NCI-H187 treated with DMSO at 0.1 percent for 48 hours (cell line): ENCODE results near the gene TTBK2.
"Not testable (repeated sequence)": the region's sequence is repeated elsewhere in the genome, so short reads cannot be mapped to it uniquely, and the experiment has no call there.

Source experiments
- DNase-seq: peaks from one replicate; lab custom pipeline; 2025; lab: John Stamatoyannopoulos, UW

The TTBK2 gene

DNA sequence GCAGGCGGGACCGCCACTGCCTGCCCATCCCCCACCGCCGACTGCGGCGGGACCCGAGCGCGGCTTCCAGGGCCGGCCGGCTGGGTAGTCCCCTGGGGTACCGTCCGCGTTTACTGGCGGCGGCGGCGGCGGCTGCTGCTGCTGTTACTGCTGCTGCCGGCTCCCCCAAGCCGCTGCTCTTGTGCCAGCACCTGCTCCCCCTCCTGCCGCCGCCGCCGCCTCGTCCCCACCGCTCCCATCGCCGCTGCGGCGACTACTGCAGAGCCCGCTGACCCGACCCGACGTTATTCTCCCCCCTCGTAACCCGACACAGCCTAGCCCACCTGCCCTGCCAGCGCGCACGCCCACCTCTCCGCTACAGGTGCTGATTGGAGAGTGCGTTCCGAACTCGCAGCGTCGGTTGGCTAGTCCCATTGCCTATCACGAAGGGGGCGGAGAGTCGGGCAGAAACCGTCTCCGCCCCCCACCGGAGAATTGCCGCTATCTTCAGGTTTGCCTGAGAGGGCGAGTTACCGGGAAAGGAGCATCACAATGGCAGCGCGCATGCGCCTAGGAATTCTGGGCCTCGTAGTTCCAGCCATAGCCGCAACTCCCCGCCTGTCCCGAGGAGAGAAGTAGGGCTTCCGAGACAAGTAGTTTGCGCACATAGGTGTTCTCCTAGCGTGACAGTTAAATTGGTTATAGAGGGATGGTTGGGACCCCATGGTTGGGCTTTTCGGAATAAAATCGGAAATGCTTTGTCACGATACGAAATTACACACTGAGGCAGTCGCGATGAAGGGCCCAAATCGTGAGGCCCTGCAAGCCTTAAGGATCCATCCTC is at the start of gene TTBK2:
Gene TTBK2, minus strand, starts transcription at position 260 of the 823 bp plus-strand sequence. CDS start 42,161 bp downstream, outside the sequence.
- peak; percentile 86 for DNase-seq

DNA sequence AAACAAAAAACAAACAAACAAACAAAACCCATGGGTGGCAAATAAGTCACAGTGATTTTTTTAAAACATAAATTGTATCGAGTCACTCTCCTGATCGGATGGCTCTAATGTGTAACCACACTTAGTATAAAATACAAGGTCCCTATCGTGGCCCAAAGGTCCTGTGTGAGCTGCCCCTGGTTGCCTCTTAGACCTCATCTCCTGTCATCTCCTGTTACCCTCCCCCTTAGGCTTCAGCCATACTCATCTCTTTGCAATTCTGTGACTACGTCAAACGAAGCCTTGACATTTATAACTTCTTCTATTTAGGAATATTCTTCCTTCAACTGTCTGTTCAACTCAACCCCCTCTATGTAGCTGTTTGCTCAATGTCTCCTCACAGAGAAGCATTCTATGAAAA is 43.9 kb upstream of the TTBK2 start:
- DNase-seq, result no peak

DNA sequence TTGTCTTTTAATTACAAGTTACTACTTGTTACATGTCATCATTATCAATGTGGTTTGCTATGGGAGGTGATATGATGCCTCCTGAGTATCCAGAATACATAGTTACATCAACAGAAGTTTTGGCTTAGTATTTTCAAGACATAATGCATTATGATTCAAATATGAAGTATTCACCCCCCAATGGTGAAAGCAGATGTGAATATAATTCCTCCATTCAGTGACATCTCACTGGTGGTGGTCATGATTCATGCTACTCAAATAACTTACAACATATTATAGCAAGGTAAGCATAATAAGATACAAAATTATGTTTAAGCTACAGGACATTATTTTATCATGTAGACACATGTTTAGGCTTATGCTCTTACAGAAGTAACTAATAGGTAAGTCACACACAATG is 34.9 kb upstream of the TTBK2 start:
- no peak for DNase-seq

DNA sequence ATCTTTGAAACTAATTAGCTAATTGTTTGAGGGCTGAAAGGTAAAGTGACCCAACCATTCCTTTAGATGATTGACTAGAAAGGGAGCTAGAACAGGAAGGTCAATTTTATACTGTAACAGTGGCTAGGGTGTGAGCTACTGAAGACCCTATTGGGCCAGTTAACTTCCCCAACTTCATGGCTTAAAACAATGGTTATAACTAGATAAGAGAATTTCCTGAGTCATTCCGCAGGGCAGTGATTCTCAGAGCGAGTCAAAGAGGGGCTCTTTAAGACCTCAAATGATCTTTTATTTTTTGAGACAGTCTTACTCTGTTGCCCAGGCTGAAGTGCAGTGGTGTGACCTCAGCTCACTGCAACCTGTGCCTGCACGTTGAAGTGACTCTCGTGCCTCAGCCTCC is 33.7 kb upstream of the TTBK2 start:
- DNase-seq, result no peak

DNA sequence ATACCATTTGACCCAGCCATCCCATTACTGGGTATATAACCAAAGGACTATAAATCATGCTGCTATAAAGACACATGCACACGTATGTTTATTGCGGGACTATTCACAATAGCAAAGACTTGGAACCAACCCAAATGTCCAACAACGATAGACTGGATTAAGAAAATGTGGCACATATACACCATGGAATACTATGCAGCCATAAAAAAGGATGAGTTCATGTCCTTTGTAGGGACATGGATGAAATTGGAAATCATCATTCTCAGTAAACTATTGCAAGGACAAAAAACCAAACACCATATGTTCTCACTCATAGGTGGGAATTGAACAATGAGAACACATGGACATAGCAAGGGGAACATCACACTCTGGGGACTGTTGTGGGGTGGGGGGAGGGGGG is 28.3 kb upstream of the TTBK2 start:
- DNase-seq, result not testable (repeated sequence)

DNA sequence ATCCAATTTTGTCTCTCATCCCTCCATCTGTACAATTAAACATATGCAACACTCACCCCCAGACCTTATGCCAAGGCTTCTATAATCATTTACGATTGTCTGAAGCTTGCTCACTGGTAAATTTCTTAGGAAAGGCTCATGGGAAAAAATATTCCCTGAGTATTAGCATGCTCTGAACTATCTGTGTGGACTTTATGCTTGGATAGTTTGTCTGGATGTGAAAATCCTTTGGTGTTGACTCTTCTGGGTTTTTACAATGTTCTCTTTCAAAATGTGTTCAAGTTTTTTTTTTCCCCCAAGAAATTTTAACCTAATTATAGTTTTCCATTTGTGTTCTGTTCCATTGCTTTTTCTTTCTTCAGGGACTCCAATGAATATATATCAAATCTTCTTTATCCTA is 19.9 kb upstream of the TTBK2 start:
- DNase-seq, result no peak

DNA sequence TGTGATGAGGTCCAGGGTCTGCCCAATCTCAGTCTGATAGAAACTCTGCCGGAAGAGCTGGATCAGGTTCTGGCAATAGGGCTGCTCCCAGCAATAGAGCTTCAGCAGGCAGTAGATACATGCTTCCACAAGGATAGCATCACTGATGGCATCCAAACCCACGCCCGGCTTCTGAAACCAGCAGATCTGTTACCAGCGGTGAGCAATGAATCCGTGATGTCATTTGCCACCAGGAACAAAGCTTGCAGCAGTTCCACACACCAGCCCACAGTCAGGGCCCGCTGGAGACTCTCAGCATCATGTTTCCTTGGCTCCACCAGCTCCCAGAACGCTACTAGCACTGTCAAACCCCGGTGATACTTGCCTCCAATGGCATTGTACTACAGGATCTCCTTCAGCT is 19.3 kb upstream of the TTBK2 start:
- no peak for DNase-seq

DNA sequence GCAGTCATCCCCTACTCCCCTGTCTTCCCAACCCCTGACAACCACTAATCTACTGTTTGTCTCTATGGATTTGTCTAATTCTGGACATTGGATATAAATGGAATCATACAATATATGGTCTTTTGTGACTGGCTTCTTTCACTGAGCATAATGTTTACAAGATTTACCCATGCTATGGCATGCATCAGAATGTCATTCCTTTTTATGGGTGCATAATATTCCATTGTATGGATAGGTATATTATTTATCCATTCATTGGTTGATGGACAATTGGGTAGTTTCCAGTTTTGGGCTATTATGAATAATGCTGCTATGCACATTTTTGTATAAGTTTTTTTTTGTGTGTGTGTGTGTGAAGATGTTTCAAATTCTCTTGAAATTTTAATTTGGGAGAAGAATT is 16.6 kb upstream of the TTBK2 start:
- DNase-seq, result no peak

DNA sequence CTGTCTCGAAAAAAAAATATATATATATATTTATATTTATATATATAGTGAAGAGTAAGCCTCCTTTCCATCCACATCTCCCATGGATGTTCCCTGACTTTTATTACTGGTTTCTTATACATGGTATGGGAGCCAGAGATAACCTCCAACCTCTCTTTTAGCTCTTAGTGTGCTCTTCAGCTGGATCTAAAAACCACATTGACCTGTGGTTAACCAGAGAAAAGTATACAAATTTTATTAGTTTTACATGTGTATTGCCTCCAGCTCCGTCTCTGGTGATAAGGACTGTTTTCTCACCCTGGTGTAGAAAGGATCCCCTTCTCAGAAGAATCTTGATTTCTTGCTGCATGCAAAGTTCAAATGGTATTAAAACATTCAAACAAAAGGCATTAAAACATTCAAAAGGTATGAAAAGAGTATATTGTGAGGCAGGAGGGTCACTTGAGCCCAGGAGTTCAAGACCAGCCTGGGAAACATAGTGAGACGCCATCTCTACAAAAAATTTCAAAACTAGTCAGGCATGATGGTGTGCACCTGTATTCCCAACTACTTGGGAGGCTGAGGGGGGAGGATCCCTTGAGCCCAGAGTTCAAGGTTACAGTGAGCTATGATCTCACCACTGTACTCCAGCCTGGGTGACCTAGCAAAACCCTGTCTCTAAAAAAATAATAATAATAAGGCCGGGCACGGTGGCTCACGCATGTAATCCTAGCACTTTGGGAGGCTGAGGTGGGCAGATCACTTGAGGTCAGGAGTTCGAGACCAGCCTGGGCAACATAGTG is 13.5 kb upstream of the TTBK2 start:
- no peak for DNase-seq

DNA sequence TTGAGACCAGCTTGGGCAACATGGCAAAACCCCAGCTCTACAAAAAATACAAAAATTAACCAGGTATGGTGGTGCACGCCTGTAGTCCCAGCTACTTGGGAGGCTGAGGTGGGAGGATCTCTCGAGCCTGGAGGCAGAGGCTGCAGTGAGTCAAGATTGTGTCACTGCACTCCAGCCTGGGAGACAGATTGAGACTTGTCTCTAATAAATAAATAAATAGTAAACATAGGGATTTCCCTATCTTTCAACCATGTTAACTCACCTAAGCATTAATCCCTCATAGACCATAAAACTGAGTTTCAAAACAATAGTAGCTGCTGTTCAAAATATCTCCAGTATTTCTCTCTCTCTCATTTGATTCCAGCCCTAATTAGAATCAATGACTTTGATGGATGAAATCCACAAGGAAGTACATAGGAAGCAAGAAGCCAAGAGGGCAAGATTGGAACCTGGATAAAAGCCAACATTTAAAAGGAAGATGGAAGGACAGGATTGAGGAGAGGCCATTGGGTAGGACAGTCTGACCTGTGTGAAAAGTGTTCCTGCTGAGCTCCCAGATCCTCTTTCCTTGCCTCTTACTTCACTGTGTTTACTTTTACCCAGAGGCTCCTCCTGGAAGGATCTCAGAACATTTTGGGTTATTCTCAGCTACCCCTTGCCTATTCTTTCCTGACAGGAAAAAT is 12.4 kb upstream of the TTBK2 start:
- no peak for DNase-seq

DNA sequence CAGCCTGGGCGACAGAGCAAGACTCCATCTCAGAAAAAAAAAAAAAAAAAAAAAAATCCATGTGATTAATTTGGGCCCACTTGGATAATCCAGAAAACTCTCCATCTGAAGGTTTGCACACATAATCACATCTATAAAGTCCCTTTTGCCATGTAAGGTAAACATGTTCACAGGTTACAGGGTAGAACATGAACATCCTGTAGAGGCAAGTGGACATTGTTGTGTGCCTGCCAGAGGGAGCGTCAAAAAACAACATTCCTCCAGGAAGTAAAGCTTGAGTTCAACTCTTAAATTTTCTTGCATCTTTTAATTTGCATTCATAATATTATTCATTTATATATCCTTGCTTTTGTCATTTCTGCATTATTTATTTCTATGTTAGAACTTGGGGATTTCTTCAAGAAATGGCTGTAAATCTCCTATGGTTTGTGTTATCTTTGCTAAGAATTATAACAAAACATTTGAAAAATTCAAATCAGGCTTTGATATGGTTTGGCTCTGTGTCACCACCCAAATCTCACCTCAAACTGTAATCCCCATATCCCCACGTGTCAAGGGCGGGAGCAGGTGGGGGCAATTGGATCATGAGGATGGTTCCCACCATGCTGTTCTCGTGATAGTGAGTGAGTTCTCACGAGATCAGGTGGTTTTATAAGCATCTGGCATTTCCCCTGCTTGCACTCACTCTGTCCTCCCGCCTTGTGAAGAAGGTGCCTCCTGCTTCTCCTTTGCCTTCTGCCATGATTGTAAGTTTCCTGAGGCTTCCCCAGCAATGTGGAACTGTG is 11.3 kb upstream of the TTBK2 start:
- no peak for DNase-seq

DNA sequence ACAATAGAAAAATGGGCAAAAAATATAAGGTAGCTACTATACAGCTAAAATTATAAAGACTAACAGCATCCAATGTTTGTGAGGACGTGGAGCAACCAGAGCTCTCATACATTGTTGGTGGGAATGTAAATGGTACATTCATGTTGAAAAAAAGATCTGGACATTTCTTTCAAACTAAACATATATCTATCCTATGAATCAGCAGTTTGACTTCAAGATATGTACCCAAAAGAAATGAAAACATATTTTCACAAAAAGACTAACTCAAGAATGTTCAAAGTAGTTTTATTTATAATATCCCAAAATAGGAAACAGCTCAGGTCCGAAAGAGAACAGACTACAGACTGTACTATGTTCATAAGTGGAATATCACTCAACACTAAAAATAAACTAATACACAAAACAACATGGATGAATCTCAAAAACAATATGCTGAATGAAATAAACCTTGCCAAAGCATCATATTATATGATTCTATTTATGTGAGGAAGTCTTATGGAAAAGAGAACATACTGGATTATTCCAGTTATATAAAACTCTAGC is 8.8 kb upstream of the TTBK2 start:
- DNase-seq, result no peak

DNA sequence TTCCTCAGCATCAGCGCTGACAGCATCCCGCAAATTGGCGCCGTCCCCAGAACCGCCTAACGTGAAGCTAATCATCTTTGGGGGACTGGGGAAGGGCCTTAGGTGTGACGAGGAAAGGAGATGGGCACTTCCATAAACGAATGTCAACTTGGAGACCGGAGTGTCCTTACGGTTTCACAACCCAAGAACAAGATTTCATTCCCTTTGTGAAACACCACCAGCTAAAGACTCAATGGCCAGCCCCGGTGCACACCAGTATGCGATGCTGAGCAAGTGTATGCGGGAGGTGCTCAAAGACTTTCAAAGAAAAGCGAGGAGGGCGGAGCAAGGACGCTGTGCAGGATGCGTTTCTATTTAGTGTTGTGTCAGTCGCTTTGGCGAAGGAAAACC is 759 bp upstream of the TTBK2 start:
- no peak for DNase-seq

DNA sequence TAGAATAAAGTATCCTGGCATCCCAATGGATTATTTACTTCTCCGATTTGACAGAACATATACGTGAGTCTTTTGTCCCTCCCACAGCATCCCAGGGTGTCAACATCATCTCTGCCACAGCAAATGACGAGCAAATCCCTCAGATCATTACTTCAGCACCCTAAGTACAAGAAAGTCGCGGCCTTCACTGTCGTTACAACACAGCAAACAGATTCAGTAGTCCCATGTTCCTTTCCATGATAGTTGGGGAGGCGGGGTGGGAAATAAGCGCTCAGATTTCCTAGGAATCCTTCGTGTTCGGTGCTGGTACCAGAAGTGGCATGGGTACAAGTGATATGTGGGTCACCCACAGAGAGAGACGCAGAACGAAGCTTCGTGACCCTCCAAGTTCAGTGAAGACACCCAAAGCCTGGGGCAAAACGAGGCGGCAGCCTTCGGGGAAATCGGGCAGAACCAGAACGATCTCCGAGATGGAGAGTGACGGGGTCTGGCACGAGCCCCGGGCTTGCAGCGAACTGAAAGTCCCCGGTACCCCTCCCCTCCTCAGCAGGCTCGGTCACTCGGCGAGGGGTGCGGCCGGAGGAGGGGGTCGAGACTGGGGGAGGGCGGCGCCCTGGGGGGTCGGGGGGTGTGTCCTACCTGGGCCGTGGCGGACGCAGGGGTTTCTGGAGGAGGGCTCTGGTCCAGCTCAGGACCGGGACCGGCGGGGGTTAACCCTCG is 619 bp downstream of the TTBK2 start:
- DNase-seq, result no peak

DNA sequence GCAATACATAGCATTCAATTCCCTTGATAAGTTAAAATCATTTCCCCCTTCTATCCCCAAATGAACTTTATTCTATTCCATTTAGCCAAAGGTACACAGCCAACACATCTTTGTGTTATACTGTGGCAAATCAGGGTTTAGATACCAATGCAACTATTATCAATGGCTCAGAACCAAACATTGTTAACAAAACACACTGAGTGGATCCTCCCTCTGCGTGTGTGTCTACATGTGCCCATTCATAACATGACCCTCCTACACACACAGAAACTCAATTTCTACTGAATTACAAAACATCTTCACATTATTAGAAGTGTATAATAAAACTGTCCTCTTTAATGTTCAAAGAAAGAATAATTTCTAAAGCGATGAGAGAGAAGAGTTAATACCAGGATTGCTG is 1.3 kb downstream of the TTBK2 start:
- no peak for DNase-seq

DNA sequence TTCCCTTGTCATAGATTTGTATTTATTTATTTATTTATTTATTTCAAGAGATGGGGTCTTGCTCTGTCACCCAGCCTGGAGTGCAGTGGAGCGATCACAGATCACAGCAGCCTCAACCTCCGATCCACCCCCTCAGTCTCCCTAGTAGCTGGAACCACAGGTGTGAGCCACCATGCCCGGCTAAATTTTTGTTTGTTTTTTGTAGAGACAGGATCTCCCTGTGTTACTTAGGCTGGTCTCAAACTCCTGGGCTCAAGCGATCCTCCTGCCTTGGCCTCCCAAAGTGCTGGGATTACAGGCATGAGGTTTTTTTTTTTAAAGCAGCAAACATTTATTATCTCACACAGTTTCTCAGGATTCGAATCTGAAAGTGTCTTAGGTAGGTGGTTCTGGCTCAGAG is 2.5 kb downstream of the TTBK2 start:
- DNase-seq, result no peak

DNA sequence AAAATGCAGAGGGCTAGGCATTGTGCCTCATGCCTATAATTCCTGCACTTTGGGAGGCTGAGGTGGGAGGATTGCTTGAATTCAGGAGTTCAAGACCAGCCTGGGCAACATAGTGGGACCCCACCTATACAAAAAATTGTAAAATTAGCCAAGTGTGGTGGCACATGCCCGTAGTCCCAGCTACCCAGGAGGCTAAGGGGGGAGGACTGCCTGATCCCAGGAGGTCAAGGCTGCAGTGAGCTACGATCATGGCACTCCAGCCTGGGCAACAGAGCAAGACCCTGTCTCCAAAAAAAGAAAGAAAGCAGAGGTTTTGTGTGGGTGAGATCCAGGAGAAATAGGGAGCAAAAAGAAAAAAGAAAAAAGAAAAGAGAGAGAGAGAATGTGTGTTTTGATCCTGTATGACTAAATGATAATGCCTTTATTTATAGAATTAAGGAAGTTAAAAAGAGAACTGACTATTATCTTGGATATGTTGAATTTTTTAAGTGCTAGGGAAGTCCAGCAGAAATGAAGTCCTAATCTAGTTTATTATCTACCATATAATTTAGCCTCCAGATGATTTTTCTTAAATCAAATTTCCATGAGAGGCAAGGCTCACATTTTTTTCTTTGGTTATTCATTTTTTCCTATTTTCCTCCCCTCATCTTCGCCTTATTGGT is 4.8 kb downstream of the TTBK2 start:
- no peak for DNase-seq

DNA sequence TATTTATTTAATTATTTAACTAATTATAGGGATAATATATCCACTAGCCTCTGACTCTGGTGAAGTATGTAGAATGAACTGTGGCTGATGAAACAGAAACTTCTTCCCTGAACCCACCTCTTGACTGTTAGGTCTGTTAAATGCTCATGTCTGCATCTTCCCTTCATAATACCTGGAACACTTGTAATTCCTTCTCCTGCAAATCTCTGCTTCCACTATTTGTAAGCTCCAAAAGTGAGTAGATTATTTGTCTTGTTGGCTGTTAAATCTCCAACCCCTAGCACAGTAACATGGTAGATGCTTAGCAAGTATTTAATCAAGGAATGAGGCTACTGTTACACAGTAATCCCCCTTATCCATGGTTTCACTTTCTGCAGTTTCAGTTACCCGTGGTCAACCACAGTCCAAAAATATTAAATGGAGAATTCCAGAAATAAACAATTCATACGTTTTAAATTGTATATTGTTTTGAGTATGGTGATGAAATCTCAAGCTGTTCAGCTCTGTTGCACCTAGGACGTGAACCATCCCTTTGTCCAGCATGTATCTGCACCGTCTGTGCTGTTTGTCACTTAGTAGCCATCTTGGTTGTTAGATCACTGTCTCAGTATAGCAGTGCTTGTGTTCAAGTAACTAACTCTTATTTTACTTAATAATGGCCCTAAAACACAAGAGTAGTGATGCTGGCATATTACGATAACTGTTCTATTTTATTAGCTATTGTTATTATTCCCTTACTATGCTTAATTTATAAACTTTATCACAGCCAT is 5.7 kb downstream of the TTBK2 start:
- no peak for DNase-seq

DNA sequence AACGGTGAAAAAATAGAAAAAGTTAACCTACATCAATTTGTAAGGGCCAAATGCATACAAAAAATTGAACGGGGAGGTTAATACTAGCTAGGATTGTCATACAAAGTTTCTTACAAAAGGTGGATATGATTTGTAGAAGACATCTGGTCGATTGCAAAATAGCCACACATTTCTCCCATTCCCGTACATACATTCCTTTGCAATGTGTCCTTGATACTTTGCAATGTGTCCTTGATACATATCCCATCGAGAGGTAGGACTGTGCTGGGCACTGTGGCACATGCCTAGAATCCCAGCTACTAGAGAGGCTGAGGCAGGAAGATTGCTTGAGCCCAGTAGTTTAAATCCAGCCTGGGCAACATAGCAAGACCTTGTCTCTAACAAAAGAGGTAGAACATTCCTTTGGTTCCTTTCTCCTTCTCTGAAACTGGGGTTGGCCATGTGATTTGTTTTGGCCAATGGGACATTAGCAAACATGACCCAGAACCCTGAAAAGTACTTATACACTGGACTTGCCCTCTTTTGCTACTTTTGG is 9.5 kb downstream of the TTBK2 start:
- no peak for DNase-seq

DNA sequence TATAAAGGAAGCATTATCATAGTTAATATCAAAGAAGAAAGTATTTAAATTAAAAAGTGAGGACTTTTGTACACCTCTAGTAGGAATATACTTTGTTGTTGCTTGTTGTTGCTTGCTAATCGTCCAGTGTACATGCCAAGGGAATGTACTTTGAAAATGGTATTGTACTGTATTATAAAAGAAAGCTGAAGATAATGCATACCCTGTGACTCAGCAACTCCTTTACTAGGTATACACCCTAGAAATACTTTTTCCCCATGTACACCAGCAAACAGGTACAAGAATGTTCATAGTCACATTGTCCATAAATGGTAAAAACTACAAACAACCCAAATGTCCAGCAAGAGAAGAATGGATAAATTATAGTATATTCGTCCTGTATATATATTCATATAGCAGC is 12.0 kb downstream of the TTBK2 start:
- DNase-seq, result no peak
